GM12801 (cell line): ENCODE data around the gene EEIG1.

ENCODE experiments used
- TF ChIP-seq, protein P1 (sequence below): IDR thresholded peaks from one replicate; pipeline ENCODE4 v1.5.1; 2011; ENCODE audit warnings: control low read depth; ENCODE audit not compliant: insufficient read length; ENCODE audit errors: extremely low read depth

EEIG1 gene

DNA sequence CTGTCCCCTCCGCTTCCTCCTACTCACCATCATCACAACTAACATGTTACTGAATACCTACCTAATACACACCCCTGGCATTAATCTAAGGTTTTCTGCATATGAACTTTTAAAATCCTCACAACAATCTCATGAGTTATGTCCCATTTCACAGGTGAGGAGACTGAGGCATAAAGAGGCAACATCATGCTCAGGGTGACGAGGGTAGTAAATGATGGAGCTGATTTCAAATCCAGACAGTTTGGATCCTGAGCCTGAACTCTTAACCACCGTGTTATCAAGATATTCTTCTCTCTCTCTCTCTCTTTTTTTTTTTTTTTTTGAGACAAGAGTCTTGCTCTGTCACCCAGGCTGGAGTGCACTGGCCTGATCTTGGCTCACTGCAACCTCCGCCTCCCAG lies 12.9 kb upstream of the EEIG1 start:
- TF ChIP-seq, protein P1, sequence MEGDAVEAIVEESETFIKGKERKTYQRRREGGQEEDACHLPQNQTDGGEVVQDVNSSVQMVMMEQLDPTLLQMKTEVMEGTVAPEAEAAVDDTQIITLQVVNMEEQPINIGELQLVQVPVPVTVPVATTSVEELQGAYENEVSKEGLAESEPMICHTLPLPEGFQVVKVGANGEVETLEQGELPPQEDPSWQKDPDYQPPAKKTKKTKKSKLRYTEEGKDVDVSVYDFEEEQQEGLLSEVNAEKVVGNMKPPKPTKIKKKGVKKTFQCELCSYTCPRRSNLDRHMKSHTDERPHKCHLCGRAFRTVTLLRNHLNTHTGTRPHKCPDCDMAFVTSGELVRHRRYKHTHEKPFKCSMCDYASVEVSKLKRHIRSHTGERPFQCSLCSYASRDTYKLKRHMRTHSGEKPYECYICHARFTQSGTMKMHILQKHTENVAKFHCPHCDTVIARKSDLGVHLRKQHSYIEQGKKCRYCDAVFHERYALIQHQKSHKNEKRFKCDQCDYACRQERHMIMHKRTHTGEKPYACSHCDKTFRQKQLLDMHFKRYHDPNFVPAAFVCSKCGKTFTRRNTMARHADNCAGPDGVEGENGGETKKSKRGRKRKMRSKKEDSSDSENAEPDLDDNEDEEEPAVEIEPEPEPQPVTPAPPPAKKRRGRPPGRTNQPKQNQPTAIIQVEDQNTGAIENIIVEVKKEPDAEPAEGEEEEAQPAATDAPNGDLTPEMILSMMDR, result no peak

DNA sequence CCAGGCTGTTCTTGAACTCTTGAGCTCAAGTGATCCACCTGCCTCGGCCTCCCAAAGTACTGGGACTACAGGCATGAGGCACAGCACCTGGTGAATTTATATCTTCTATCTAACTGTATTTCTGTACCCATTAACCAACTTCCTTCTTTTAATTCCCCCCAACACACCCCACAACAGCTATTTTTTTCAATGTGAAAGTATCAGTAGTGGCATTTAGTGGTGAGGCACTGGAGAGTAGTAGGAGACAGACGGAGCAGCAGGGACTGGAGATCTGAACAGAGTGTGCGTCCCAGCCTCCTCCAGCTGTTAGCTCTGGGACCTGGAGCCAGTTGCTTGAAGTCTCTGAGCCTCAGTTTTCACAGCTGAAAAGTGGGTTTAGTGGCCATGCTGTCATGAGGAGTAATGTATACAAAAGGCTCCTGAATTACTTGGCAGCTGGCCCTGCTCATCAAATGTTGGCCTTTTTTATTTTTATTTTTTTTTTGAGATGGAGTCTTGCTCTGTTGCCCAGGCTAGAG lies 11.0 kb upstream of the EEIG1 start:
- TF ChIP-seq, protein P1, result no peak

DNA sequence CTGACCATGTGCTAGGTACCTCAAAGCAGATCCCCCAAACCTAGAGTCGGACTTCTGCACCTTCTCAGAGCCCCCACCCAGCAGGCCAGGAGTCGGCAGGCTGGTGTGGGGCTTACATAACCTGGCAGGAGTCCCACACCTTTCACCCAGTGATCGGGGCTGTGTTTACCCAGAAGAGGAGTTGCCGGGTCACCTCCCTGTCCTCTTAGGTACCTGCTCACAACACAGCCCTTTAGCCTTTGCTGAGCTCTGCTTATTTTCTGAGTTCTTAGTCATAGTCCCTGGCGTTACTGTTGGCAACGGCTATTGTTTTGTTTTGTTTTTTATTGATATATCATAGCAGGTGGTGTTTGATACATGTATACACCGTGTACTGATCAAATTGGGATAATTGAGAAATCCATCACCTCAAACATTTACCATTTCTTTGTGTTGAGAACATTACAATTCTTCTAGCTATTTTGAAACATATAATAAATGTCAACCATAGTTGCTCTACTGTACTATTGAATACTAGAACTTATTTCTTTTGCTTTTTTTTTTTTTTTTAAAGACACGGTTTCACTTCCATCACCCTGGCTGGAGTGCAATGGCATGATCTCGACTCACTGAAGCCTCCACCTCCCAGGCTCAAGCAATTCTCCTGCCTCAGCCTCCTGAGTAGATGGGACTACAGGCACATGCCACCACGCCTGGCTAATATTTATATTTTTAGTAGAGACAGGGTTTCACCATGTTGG lies 10.4 kb upstream of the EEIG1 start:
- TF ChIP-seq, protein P1, result no peak

GRCh38 chr9:127990554-127990953 lies 9.8 kb upstream of the EEIG1 start:
- TF ChIP-seq, protein P1, result no peak

DNA sequence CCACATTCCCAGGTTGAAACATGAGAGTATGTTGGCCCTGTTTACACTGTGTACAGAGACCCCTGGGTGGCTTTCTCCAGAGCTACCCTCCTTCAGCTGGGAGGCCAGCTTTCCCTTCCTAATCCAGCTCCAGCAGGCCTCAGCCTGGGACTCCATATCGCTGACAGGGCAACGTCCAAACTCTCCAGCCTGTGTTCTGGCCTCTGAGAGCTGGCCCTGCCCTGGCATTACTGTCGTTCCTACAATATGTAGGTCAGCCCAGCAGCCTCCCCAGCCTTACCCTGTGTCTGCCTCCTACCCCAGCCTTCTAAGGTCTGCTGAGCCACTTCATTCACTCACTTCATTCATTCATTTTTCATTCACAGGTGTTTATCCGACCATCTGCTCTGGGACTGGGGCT lies 8.3 kb upstream of the EEIG1 start:
- TF ChIP-seq, protein P1, result no peak

DNA sequence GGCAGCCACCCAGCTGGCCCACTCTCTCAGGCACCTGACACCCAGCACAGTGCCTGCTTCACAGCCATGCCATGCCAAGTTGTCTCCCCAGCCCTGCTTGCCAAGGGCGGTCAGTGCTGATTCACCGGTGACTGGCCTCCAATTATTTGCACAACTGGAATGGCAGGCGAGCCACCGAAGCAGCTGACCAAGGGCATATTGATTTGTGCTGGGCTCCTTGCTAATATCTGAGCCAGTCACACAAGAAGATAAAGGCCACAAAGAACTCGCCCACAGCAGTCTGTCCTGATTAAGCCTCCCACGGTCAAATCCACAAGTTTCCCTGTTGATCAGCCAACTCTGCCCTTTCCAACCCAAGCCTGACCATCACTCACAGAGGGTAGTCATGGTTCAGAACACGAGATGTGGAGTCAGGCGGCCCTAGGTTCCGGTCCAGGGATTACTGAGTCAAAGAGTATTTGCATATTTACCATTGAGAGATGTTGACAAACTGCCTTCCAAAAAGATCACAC lies 6.4 kb upstream of the EEIG1 start:
- TF ChIP-seq, protein P1, result no peak

DNA sequence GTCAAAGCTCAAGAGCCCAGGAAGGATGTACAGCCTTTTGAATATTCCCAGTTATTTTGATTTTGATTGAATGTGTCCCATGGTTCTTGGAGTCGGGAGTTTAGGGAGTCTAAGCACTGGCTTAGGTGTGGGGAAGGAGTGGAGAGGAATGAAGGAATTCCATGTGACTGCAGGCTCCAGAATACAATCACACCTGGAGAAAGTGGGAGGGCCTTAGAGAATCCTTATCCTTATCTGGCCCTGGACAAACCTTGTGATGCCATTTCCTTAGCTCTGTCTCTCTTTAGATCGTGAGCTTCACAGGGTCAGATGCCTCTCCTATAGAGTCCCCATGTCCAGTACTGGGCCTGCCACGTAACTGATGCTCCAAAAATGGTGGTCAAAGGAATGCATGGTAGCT lies 4.2 kb upstream of the EEIG1 start:
- TF ChIP-seq, protein P1, result no peak
